WTC11 (cell line): ENCODE results near the gene TMEM185A. TPM values are rescaled to one million over a fixed set of nuclear protein-coding genes. Genes with fewer than 3 reads are reported as not detected.

Experiments
- ATAC-seq: fragments of 200-7000 bp; cut with Tn5 transposase; 2 replicates; pipeline ENCODE4 v1.10.0; 2021; ENCODE audit warnings: mild to moderate bottlenecking, moderate library complexity
- CTCF ChIA-PET: fragments of 300-600 bp; sonication (Branson Sonifier 250); formaldehyde crosslinking; loops from one replicate; lab custom pipeline; 2021; ENCODE audit warnings: antibody characterized with exemption; lab: Charles Lee
- POLR2A ChIA-PET: fragments of 350-600 bp; sonication (Branson Sonifier 250); formaldehyde crosslinking; loops from one replicate; lab custom pipeline; 2021; ENCODE audit warnings: antibody characterized with exemption; lab: Charles Lee
- DNase-seq: peaks from one replicate; pipeline ENCODE4 v3.0.0; 2021; ENCODE audit warnings: low spot score
- H3K27ac Mint-ChIP-seq: 2 replicates; pipeline ENCODE4 v1.8.0; 2021; ENCODE audit warnings: mixed read lengths
- H3K27me3 Mint-ChIP-seq: 2 replicates; pipeline ENCODE4 v1.8.0; 2021; ENCODE audit warnings: low read depth, mild to moderate bottlenecking, moderate library complexity, mixed read lengths
- H3K36me3 Mint-ChIP-seq: 2 replicates; pipeline ENCODE4 v1.8.0; 2021; ENCODE audit warnings: mixed read lengths
- H3K4me1 Mint-ChIP-seq: 2 replicates; pipeline ENCODE4 v1.8.0; 2022; ENCODE audit warnings: mixed read lengths
- H3K4me3 Mint-ChIP-seq: 2 replicates; pipeline ENCODE4 v1.8.0; 2021; ENCODE audit warnings: mild to moderate bottlenecking, moderate library complexity, mixed read lengths
- H3K9me3 Mint-ChIP-seq: 2 replicates; pipeline ENCODE4 v1.8.0; 2021; ENCODE audit warnings: mixed read lengths
- ATF1 ChIP-seq: sonication (generic); formaldehyde crosslinking; IDR thresholded peaks from 2 replicates; pipeline ENCODE4 v1.8.1; 2023; ENCODE audit warnings: mild to moderate bottlenecking, moderate library complexity, missing genetic modification reagents
- CBFB ChIP-seq: sonication (generic); formaldehyde crosslinking; IDR thresholded peaks from 2 replicates; pipeline ENCODE4 v1.8.1; 2022; ENCODE audit warnings: mild to moderate bottlenecking, low read depth, missing genetic modification reagents
- CREB1 ChIP-seq: sonication (generic); formaldehyde crosslinking; IDR thresholded peaks from 2 replicates; pipeline ENCODE4 v1.8.0; 2023; ENCODE audit warnings: mild to moderate bottlenecking, missing genetic modification reagents
- EMX1 ChIP-seq: fragments of 250-450 bp; sonication (Bioruptor Pico); IDR thresholded peaks from 2 replicates; pipeline ENCODE4 v1.8.0; 2021; ENCODE audit warnings: mild to moderate bottlenecking
- FOXP1 ChIP-seq: sonication (generic); formaldehyde crosslinking; IDR thresholded peaks from 2 replicates; pipeline ENCODE4 v1.8.0; 2022; ENCODE audit warnings: missing genetic modification reagents, mild to moderate bottlenecking, moderate library complexity, borderline replicate concordance
- IRF2 ChIP-seq: sonication (generic); formaldehyde crosslinking; IDR thresholded peaks from 2 replicates; pipeline ENCODE4 v1.8.0; 2022; ENCODE audit warnings: low read depth, missing genetic modification reagents, borderline replicate concordance
- SOX15 ChIP-seq: fragments of 250-450 bp; sonication (Bioruptor Pico); IDR thresholded peaks from 2 replicates; pipeline ENCODE4 v1.9.0; 2021; ENCODE audit warnings: mild to moderate bottlenecking
- SP1 ChIP-seq: sonication (generic); formaldehyde crosslinking; conservative IDR thresholded peaks from 2 replicates; pipeline ENCODE4 v1.8.1; 2022; ENCODE audit warnings: missing genetic modification reagents
- ZNF138 ChIP-seq: sonication (generic); formaldehyde crosslinking; conservative IDR thresholded peaks from 2 replicates; pipeline ENCODE4 v1.8.1; 2022; ENCODE audit warnings: mild to moderate bottlenecking, moderate library complexity, missing genetic modification reagents
- ZNF232 ChIP-seq: sonication (generic); formaldehyde crosslinking; IDR thresholded peaks from 2 replicates; pipeline ENCODE4 v1.8.0; 2022; ENCODE audit warnings: mild to moderate bottlenecking, missing genetic modification reagents
- ZNF263 ChIP-seq: sonication (generic); formaldehyde crosslinking; IDR thresholded peaks from 2 replicates; pipeline ENCODE4 v1.8.1; 2022; ENCODE audit warnings: low read depth, mild to moderate bottlenecking, moderate library complexity, missing genetic modification reagents
- ZNF317 ChIP-seq: sonication (generic); formaldehyde crosslinking; IDR thresholded peaks from 2 replicates; pipeline ENCODE4 v1.8.1; 2023; ENCODE audit warnings: low read depth, mild to moderate bottlenecking, moderate library complexity, missing genetic modification reagents, borderline replicate concordance
- ZNF416 ChIP-seq: fragments of 250-450 bp; sonication (Bioruptor Pico); IDR thresholded peaks from 2 replicates; pipeline ENCODE4 v1.9.0; 2021; ENCODE audit warnings: mild to moderate bottlenecking, inconsistent platforms
- ZNF423 ChIP-seq: fragments of 250-450 bp; sonication (Bioruptor Pico); IDR thresholded peaks from 2 replicates; pipeline ENCODE4 v2.1.2; 2022; ENCODE audit warnings: mild to moderate bottlenecking, moderate library complexity
- total RNA-seq: library from RNA; stranded (reverse); gene quantifications from 3 replicates; pipeline ENCODE4 v1.2.3, GENCODE V29; 2021
- TF ChIP-seq, protein P1 (sequence below): sonication (generic); formaldehyde crosslinking; IDR thresholded peaks from 2 replicates; pipeline ENCODE4 v1.8.0; 2023; ENCODE audit warnings: missing genetic modification reagents
- TF ChIP-seq, protein P2 (sequence below): fragments of 250-450 bp; sonication (Bioruptor Pico); IDR thresholded peaks from 2 replicates; pipeline ENCODE4 v1.9.0; 2021; ENCODE audit warnings: moderate library complexity, mild to moderate bottlenecking, inconsistent platforms, borderline replicate concordance
- TF ChIP-seq, protein P3 (sequence below): sonication (generic); formaldehyde crosslinking; IDR thresholded peaks from 2 replicates; pipeline ENCODE4 v1.8.1; 2022; ENCODE audit warnings: mild to moderate bottlenecking, missing genetic modification reagents, moderate library complexity, borderline replicate concordance
- TF ChIP-seq, protein P4 (sequence below): sonication (generic); formaldehyde crosslinking; IDR thresholded peaks from 2 replicates; pipeline ENCODE4 v1.8.1; 2022; ENCODE audit warnings: low read depth, missing genetic modification reagents, borderline replicate concordance
- TF ChIP-seq, protein P5 (sequence below): sonication (generic); formaldehyde crosslinking; IDR thresholded peaks from 2 replicates; pipeline ENCODE4 v1.8.1; 2022; ENCODE audit warnings: mild to moderate bottlenecking, moderate library complexity, missing genetic modification reagents
- TF ChIP-seq, protein P6 (sequence below): fragments of 250-450 bp; sonication (Bioruptor Pico); IDR thresholded peaks from 2 replicates; pipeline ENCODE4 v1.9.0; 2021; ENCODE audit warnings: mild to moderate bottlenecking, borderline replicate concordance
- TF ChIP-seq, protein P7 (sequence below): sonication (generic); formaldehyde crosslinking; IDR thresholded peaks from 2 replicates; pipeline ENCODE4 v1.8.0; 2022; ENCODE audit warnings: missing genetic modification reagents

TMEM185A gene
- total RNA-seq, 1 experiment from 2014 or later: 20.2 TPM

DNA sequence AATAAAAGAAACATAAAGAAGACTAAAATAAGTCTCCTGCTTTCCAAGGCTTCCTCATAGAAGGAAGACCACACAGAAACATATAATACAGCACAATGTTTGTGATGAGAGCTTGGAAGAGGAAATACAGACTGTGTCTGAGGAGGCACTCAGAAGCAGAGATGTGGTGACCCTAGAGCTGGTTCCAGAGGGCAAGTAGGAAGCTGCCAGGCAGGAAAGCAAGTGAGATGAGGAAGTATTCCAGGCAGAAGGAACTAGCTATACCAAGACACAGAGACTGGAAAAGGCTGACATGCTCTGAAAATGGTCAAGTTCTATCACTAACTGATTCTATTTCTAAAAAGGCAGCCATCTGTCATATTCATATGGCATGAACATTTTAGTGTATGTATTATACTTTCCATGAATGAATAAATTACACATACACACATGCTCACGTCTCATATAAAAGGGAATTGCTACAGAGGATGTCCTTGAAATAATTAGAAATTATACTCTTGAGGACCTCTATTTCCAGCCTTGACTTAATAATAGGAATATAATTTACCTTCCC is 19.9 kb downstream of the TMEM185A start:
- no peak overlapping the region for H3K27ac Mint-ChIP-seq
- H3K36me3 Mint-ChIP-seq: no peaks in the 10 kb centered on the region; the same call in 1 of the 2 replicates
- DNase-seq: no peak
- CTCF ChIA-PET: no interaction called here
- no peaks in the 10 kb centered on the region for H3K9me3 Mint-ChIP-seq
- no peaks in the 10 kb centered on the region; the same call in 1 of the 2 replicates for H3K27me3 Mint-ChIP-seq
- no peak for ATAC-seq
- POLR2A ChIA-PET: no interaction called here
- H3K4me1 Mint-ChIP-seq: no peaks in the 10 kb centered on the region
- H3K4me3 Mint-ChIP-seq: no peak overlapping the region
- TF ChIP-seq ZNF416 (CRISPR knock-in tag) (no peak), FOXP1 (CRISPR knock-in tag) (no peak), CBFB (CRISPR knock-in tag) (no peak), ZNF232 (no peak), SOX15 (CRISPR knock-in tag) (no peak), ZNF317 (no peak)
- TF ChIP-seq, protein P1, sequence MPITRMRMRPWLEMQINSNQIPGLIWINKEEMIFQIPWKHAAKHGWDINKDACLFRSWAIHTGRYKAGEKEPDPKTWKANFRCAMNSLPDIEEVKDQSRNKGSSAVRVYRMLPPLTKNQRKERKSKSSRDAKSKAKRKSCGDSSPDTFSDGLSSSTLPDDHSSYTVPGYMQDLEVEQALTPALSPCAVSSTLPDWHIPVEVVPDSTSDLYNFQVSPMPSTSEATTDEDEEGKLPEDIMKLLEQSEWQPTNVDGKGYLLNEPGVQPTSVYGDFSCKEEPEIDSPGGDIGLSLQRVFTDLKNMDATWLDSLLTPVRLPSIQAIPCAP: no peak
- TF ChIP-seq, protein P2, sequence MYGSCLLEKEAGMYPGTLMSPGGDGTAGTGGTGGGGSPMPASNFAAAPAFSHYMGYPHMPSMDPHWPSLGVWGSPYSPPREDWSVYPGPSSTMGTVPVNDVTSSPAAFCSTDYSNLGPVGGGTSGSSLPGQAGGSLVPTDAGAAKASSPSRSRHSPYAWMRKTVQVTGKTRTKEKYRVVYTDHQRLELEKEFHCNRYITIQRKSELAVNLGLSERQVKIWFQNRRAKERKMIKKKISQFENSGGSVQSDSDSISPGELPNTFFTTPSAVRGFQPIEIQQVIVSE: no peak
- TF ChIP-seq, protein P3, sequence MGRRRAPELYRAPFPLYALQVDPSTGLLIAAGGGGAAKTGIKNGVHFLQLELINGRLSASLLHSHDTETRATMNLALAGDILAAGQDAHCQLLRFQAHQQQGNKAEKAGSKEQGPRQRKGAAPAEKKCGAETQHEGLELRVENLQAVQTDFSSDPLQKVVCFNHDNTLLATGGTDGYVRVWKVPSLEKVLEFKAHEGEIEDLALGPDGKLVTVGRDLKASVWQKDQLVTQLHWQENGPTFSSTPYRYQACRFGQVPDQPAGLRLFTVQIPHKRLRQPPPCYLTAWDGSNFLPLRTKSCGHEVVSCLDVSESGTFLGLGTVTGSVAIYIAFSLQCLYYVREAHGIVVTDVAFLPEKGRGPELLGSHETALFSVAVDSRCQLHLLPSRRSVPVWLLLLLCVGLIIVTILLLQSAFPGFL (CRISPR knock-in tag): no peak
- TF ChIP-seq, protein P4, sequence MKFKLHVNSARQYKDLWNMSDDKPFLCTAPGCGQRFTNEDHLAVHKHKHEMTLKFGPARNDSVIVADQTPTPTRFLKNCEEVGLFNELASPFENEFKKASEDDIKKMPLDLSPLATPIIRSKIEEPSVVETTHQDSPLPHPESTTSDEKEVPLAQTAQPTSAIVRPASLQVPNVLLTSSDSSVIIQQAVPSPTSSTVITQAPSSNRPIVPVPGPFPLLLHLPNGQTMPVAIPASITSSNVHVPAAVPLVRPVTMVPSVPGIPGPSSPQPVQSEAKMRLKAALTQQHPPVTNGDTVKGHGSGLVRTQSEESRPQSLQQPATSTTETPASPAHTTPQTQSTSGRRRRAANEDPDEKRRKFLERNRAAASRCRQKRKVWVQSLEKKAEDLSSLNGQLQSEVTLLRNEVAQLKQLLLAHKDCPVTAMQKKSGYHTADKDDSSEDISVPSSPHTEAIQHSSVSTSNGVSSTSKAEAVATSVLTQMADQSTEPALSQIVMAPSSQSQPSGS: no peak

DNA sequence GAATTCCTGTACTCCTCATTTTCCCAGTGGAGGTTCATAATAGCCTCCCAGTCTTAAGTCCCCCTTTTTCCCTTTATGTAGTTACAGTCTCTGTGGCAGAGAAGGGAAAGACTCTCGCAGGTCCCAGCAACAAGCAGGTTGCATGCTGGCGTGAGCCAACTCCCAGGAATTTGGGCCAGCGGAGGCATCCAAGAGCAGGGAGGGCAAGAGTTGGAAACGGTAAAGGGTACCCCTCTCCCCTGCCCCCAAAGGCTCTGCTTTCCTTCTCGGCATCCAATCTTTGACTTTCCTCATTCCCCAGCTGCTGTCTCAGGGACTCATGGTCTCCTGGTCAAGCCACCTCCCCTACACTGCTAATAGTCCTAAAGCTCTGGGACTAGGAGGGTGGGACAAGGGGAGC is 21.1 kb downstream of the TMEM185A start:
- no peak for DNase-seq
- H3K36me3 Mint-ChIP-seq: peaks cover 4% of the 10 kb centered on the region; the same call in 1 of the 2 replicates
- POLR2A ChIA-PET: no interaction called here
- no peak for TF ChIP-seq ZNF138 (CRISPR knock-in tag)
- TF ChIP-seq ZNF423 (CRISPR knock-in tag): no peak
- TF ChIP-seq ATF1 (CRISPR knock-in tag): no peak
- no peak for TF ChIP-seq CREB1 (CRISPR knock-in tag)
- TF ChIP-seq, protein P5, sequence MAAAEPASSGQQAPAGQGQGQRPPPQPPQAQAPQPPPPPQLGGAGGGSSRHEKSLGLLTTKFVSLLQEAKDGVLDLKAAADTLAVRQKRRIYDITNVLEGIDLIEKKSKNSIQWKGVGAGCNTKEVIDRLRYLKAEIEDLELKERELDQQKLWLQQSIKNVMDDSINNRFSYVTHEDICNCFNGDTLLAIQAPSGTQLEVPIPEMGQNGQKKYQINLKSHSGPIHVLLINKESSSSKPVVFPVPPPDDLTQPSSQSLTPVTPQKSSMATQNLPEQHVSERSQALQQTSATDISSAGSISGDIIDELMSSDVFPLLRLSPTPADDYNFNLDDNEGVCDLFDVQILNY (CRISPR knock-in tag): no peak
- TF ChIP-seq IRF2 (CRISPR knock-in tag): no peak
- no peak for TF ChIP-seq ZNF263
- TF ChIP-seq, protein P6, sequence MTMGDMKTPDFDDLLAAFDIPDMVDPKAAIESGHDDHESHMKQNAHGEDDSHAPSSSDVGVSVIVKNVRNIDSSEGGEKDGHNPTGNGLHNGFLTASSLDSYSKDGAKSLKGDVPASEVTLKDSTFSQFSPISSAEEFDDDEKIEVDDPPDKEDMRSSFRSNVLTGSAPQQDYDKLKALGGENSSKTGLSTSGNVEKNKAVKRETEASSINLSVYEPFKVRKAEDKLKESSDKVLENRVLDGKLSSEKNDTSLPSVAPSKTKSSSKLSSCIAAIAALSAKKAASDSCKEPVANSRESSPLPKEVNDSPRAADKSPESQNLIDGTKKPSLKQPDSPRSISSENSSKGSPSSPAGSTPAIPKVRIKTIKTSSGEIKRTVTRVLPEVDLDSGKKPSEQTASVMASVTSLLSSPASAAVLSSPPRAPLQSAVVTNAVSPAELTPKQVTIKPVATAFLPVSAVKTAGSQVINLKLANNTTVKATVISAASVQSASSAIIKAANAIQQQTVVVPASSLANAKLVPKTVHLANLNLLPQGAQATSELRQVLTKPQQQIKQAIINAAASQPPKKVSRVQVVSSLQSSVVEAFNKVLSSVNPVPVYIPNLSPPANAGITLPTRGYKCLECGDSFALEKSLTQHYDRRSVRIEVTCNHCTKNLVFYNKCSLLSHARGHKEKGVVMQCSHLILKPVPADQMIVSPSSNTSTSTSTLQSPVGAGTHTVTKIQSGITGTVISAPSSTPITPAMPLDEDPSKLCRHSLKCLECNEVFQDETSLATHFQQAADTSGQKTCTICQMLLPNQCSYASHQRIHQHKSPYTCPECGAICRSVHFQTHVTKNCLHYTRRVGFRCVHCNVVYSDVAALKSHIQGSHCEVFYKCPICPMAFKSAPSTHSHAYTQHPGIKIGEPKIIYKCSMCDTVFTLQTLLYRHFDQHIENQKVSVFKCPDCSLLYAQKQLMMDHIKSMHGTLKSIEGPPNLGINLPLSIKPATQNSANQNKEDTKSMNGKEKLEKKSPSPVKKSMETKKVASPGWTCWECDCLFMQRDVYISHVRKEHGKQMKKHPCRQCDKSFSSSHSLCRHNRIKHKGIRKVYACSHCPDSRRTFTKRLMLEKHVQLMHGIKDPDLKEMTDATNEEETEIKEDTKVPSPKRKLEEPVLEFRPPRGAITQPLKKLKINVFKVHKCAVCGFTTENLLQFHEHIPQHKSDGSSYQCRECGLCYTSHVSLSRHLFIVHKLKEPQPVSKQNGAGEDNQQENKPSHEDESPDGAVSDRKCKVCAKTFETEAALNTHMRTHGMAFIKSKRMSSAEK (CRISPR knock-in tag): no peak
- TF ChIP-seq SP1 (CRISPR knock-in tag): no peak
- TF ChIP-seq, protein P3 (CRISPR knock-in tag): no peak
- TF ChIP-seq EMX1 (CRISPR knock-in tag): no peak
- TF ChIP-seq, protein P7, sequence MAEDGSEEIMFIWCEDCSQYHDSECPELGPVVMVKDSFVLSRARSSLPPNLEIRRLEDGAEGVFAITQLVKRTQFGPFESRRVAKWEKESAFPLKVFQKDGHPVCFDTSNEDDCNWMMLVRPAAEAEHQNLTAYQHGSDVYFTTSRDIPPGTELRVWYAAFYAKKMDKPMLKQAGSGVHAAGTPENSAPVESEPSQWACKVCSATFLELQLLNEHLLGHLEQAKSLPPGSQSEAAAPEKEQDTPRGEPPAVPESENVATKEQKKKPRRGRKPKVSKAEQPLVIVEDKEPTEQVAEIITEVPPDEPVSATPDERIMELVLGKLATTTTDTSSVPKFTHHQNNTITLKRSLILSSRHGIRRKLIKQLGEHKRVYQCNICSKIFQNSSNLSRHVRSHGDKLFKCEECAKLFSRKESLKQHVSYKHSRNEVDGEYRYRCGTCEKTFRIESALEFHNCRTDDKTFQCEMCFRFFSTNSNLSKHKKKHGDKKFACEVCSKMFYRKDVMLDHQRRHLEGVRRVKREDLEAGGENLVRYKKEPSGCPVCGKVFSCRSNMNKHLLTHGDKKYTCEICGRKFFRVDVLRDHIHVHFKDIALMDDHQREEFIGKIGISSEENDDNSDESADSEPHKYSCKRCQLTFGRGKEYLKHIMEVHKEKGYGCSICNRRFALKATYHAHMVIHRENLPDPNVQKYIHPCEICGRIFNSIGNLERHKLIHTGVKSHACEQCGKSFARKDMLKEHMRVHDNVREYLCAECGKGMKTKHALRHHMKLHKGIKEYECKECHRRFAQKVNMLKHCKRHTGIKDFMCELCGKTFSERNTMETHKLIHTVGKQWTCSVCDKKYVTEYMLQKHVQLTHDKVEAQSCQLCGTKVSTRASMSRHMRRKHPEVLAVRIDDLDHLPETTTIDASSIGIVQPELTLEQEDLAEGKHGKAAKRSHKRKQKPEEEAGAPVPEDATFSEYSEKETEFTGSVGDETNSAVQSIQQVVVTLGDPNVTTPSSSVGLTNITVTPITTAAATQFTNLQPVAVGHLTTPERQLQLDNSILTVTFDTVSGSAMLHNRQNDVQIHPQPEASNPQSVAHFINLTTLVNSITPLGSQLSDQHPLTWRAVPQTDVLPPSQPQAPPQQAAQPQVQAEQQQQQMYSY (CRISPR knock-in tag): no peak

More for the DNA sequence above, 21.1 kb downstream of the TMEM185A start:
- CTCF ChIA-PET: no interaction called here
- Mint-ChIP-seq H3K27ac (no peak overlapping the region), H3K27me3 (no peaks in the 10 kb centered on the region), H3K4me3 (no peak overlapping the region), H3K9me3 (no peaks in the 10 kb centered on the region), H3K4me1 (no peaks in the 10 kb centered on the region)
- ATAC-seq: peak; percentile 70
